Vagina (tissue), 2 donors: ENCODE data around the gene ANXA3.

Experiments
- CTCF ChIP-seq, 3 experiments: fragments of 450-650 bp in 2 of 3; fragments of 200-600 bp in 1 of 3; sonication (generic) in 1 of 3; IDR thresholded peaks; one replicate each; pipeline ENCODE4 v1.5.1; 2017 to 2019; ENCODE audit warnings: antibody characterized with exemption in 3 of 3, mild to moderate bottlenecking in 2 of 3, moderate library complexity in 2 of 3
- POLR2AphosphoS5 ChIP-seq, 2 donors: sonication (generic); formaldehyde crosslinking; IDR thresholded peaks; one replicate each; pipeline ENCODE4 v1.9.0; 2017; ENCODE audit warnings: antibody characterized with exemption in 2 of 2, mild to moderate bottlenecking in 2 of 2, low read depth in 1 of 2; ENCODE audit not compliant: insufficient read depth in 1 of 2

GRCh38 chr4:78591404-78591803 is 39.8 kb downstream of the ANXA3 start:
- no peak for TF ChIP-seq POLR2AphosphoS5 (IDR thresholded peaks at IDR 0.05; ENCODE audit: insufficient read depth in 1 of 2, low read depth in 1 of 2)
- TF ChIP-seq CTCF (IDR thresholded peaks at IDR 0.05) = no peak
